OCI-LY3 (cell line): ENCODE measurements around the gene KLC1.

ENCODE experiments used
- EZH2phosphoT487 ChIP-seq: fragments of 200-600 bp; shearing (Covaris generic); IDR thresholded peaks from 2 replicates; pipeline ENCODE4 v1.6.1; 2018; ENCODE audit warnings: antibody characterized with exemption, mixed run types, low read depth
- TF ChIP-seq, protein P1 (sequence below): fragments of 200-600, 300-600 bp; sonication (generic); IDR thresholded peaks from 2 replicates; pipeline ENCODE4 v1.5.1; 2014; ENCODE audit warnings: antibody characterized with exemption, low read length, low read depth

GRCh38 chr14:103676881-103677675 is 48.1 kb downstream of the KLC1 start:
- TF ChIP-seq, protein P1, sequence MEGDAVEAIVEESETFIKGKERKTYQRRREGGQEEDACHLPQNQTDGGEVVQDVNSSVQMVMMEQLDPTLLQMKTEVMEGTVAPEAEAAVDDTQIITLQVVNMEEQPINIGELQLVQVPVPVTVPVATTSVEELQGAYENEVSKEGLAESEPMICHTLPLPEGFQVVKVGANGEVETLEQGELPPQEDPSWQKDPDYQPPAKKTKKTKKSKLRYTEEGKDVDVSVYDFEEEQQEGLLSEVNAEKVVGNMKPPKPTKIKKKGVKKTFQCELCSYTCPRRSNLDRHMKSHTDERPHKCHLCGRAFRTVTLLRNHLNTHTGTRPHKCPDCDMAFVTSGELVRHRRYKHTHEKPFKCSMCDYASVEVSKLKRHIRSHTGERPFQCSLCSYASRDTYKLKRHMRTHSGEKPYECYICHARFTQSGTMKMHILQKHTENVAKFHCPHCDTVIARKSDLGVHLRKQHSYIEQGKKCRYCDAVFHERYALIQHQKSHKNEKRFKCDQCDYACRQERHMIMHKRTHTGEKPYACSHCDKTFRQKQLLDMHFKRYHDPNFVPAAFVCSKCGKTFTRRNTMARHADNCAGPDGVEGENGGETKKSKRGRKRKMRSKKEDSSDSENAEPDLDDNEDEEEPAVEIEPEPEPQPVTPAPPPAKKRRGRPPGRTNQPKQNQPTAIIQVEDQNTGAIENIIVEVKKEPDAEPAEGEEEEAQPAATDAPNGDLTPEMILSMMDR: no peak
- no peak for TF ChIP-seq EZH2phosphoT487
